Daoy (cell line): Measurements from ENCODE around the gene RFC3. TPM values are rescaled to one million over a fixed set of nuclear protein-coding genes. Genes with fewer than 3 reads are reported as not detected.
"Not testable (repeated sequence)": the region's sequence is repeated elsewhere in the genome, so short reads cannot be mapped to it uniquely, and the experiment has no call there.

Experiments used
- DNase-seq: peaks from one replicate; pipeline ENCODE4 v3.0.0-alpha.2; 2015; ENCODE audit warnings: low read depth
- total RNA-seq: library from RNA; depleted of rRNA; stranded (reverse); fragments of >200 nt; shearing (Covaris generic); gene quantifications from 2 replicates; pipeline ENCODE4 v1.2.3, GENCODE V29; 2014; rRNA removed

The RFC3 gene, protein sequence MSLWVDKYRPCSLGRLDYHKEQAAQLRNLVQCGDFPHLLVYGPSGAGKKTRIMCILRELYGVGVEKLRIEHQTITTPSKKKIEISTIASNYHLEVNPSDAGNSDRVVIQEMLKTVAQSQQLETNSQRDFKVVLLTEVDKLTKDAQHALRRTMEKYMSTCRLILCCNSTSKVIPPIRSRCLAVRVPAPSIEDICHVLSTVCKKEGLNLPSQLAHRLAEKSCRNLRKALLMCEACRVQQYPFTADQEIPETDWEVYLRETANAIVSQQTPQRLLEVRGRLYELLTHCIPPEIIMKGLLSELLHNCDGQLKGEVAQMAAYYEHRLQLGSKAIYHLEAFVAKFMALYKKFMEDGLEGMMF
- total RNA-seq, result 56.9 and 75.3 TPM in 2 replicates

DNA sequence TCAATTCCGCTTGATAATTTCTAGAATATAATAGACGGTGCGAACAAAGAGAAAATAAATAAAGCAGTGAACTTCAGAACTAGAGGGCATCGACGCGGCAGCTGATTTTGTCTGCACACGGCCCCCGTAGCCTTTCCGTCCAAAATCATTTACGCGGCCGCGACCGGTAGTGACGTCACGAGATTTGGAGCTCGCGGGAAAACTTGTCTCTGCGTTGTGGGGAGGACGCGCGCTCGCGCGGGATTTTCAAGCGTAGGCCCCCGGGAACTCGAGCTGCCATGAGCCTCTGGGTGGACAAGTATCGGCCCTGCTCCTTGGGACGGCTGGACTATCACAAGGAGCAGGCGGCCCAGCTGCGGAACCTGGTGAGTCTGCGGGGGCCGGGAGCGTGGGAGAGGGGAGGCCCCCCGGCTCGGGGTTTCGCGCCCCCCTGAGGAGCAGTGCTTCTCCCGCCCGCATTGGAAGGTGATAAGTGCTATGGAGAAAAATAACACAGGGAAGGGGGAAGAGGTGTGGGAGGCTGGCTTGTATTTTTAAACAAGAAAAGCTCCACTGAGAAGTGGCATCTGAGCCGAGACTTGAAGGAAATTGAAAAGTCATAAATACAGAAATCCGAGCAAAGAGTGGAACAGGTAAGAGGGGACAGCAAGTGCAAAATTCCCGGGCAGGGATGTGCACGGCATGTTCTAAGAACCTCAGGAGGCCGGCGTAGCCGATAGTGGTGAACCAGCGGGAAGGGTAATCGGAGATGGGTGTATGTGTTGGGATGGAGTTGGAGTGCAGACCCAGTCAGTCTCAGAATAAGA, at the start of gene RFC3:
TSS of gene RFC3 (plus strand) at position 249 of the 806 bp plus-strand sequence. CDS start at position 279, 30 bp downstream.
- DNase-seq, result peak; percentile 92

- no peak for DNase-seq
These were observed 46.7 kb upstream of the RFC3 start for GRCh38 chr13:33771296-33771695.

DNA sequence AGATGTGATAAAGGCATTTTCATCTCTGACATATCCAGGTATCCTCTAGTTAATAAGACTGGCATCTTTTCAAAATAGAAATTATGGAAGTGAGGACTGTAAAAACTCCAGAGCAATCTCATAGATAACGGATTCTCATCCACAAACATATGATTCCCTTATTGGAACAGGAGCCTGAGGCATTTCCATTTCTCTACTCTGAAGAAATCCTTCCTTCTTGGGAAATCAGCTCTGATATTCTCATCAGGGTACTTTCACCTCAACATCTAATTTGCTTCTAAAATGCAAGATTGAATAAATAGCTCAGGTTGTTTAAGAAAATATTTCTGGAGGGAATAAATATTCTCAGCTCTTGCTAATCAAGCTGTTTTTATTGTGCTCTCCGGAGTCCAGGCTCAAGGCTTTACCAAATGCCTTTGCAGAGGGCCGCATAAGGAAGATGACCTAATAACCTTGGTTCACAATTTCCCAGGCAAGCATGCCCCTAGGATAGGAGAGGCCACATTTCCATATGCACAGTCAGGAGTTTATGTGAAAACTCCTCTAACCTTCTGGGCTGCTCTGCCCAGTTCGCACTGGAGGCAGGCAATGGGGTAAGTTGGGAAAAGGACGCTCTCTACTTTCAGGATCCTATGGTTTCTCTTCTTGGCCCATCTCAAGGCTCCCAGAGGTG, 44.0 kb upstream of the RFC3 start:
- DNase-seq, result no peak

- DNase-seq, result no peak
These were observed 42.4 kb upstream of the RFC3 start for GRCh38 chr13:33775339-33776108.

GRCh38 chr13:33776239-33776881, 41.6 kb upstream of the RFC3 start:
- DNase-seq, result no peak

- DNase-seq, result no peak
These were observed 35.3 kb upstream of the RFC3 start for GRCh38 chr13:33782631-33783030.

- DNase-seq, result not testable (repeated sequence)
These were observed 34.7 kb upstream of the RFC3 start for GRCh38 chr13:33783212-33783611.

- DNase-seq, result no peak
These were observed 33.2 kb upstream of the RFC3 start for GRCh38 chr13:33784738-33785137.

GRCh38 chr13:33785384-33785783, 32.6 kb upstream of the RFC3 start:
- DNase-seq, result peak; percentile 9

DNA sequence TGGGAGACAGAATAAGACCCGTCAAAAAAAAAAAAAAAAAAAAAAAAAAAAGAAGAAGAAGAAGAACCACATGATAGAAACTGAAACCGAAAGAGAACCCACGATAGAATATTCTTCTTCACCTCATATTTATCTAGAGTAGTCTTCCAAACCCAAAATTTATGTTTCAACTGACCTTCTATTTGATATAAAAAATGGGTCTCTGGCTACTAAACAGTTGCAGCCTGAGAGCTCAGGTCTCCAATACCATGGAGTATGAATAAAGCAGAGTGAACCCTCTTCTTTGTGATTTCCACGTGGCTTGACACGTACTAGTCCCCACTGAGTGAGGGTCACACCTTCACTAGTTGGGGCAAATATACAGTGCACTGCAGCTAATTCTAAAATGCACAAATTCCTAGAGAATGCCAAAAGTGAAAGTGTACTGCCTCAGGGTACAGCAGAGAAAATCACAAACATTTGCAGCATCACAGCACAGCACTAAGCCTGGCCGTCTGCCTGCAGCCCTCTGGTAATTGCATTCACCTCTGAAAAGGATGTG, 30.8 kb upstream of the RFC3 start:
- DNase-seq, result peak; percentile 34

DNA sequence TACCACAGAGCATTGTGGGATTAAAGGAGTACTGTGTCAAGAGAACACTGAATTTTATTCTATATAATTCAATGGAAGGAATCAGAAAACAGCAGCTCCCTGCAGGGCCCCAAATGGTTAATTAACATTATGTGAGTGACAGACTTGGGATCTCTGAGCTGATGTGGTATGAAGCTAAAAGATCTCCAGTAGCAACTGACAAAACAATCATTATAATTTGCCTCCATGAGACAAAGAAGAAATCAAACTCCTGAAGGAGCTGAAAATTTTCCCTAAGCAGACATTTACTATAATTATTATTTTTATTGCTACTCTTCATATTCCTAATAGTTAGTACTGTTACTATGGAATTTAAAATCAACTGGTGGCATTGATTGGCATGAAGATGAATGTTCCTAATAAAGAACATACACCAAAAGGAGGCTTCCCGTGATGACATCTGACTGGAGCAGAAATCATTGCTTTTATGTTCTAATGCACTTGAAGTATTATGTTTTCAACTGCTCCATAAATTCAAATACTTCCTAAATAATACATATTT, 28.8 kb upstream of the RFC3 start:
- DNase-seq, result no peak

DNA sequence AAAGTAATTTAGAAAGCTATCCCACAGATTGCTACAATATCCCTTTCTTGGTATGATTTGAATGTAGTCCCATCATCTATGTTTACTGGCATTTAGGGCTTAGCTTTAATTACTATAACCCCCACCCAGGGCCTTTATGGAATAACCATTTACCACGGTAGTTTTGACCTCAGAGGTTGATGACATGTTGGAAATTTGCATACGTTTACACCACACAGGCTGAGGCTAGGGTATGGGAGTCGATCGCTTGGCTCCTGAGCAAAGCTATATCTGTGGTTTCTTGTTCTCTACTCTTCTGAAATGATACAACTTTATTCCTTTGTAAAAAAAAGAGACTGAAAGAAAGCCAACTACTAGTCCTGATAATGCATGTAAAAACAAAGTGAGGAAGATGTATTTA, 28.2 kb upstream of the RFC3 start:
- no peak for DNase-seq

GRCh38 chr13:33793726-33794125, 24.2 kb upstream of the RFC3 start:
- no peak for DNase-seq

GRCh38 chr13:33794576-33794975, 23.4 kb upstream of the RFC3 start:
- no peak for DNase-seq

GRCh38 chr13:33796095-33796494, 21.9 kb upstream of the RFC3 start:
- no peak for DNase-seq

DNA sequence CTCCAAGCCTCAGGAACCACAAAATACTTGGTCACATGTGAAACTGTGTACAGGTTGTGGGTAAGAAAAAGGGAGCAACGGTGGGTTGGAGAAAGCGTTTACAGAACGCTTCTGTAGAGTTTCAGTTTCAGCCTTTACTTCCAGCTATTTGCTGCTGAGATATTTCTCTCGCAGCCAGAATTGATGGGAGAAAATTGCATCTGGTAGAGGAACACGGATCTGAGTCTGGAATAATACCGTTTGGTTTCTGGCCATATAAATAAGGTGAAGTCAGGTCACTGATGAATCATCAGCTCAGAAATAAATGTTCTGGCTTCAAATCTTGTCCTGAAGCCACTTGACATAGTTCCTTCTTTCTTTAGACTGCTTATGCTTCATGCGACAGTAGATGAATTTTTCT, 20.3 kb upstream of the RFC3 start:
- DNase-seq, result no peak

DNA sequence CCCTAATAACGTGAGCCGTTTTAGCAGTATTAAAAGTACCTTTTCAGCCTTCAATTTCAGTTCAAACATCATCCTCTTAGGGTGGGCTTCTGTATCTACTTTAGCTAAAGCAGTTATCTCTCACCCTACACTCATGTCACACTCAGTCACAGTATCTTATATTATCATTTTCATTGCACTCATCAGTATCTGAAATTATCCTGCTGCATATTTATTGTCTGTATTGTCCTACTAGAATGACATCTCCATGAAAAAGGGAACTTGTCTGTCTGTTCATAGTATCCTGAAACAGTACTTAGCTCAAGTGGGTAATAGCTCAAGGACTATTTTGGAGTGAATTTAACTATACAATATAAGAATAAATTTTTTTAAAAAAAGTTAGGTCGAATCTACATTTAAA, 19.9 kb upstream of the RFC3 start:
- DNase-seq, result no peak

DNA sequence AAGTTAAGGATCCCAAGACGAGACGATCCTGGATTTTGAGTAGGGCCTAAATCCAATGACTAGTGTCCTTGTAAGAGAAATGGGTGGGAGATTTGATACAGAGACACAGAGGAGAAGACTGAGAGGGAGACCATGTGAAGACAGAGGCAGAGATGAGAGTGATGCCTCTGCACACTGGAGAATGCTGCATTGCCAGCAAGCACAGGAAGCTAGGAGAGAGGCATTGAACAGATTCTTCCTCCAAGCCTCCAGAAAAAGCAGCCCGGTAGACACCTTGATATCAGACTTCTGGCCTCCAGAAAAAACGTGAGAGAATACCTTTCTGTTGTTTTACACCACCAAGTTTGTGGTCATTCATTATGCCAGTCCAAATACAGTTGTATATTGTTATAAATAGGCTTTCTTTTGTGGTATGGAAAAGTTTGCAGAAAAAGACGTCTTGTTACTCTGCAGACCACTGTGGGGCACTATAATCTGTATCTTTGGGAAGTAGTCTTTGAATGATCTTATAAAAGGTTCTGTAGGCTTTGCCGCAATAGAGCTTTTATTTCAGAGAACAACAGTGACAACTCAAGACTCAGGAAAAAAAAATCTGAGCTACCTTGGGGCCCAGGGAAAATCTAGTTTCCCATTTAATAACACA, 17.9 kb upstream of the RFC3 start:
- DNase-seq, result no peak

DNA sequence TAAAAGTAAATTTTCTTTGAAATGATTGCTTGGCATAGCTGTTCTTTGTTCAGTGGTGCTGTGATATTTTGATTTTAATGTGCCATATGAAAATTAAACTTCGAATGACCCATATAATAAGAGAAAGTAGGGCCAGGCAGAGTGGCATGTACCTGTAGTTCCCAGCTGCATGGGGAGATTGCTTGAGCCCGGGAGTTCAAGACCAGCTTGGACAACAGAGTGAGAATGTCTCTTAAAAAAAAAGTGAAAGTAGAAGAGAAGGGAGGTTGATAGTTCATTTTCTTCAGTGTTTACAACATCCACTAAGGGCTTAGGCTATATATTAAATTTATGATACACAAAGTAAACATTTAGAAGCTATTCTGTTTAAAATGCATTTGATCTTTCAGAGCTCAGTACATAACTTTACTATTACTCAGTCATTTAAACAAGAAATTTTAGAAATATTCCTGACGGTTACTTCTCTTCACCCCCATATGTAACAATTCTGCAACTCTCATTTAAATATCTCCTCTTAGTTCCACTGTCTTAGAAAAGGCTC, 17.2 kb upstream of the RFC3 start:
- no peak for DNase-seq
